Loucy (cell line): ENCODE measurements around the gene SAMD4A.

Experiments
- H2AFZ ChIP-seq: fragments of 200-600 bp; sonication (generic); 2 replicates; pipeline ENCODE4 v1.6.0; 2016; ENCODE audit warnings: antibody characterized with exemption, mild to moderate bottlenecking, low read length, moderate library complexity
- H3F3A ChIP-seq: fragments of 200-600 bp; 2 replicates; pipeline ENCODE4 v1.6.0; 2016; ENCODE audit warnings: antibody characterized with exemption, low read depth, mild to moderate bottlenecking
- H3K27me3 ChIP-seq: fragments of 200-600 bp; sonication (generic); 2 replicates; pipeline ENCODE4 v1.6.1; 2014; ENCODE audit warnings: low read length, mild to moderate bottlenecking; ENCODE audit not compliant: insufficient read depth, poor library complexity, severe bottlenecking
- H3K36me3 ChIP-seq: fragments of 200-600 bp; sonication (generic); 2 replicates; pipeline ENCODE4 v1.6.1; 2016; ENCODE audit warnings: low read length; ENCODE audit not compliant: insufficient read depth
- H3K4me1 ChIP-seq: fragments of 200-600 bp; sonication (generic); 2 replicates; pipeline ENCODE4 v1.5.1; 2014; ENCODE audit warnings: low read length, mild to moderate bottlenecking; ENCODE audit not compliant: insufficient read depth, poor library complexity, severe bottlenecking
- H3K4me2 ChIP-seq: fragments of 200-600 bp; sonication (generic); 2 replicates; pipeline ENCODE4 v1.6.0; 2014; ENCODE audit warnings: antibody characterized with exemption, low read length, low read depth, mild to moderate bottlenecking; ENCODE audit not compliant: poor library complexity, severe bottlenecking
- H3K4me3 ChIP-seq: fragments of 200-600 bp; sonication (generic); 2 replicates; pipeline ENCODE4 v1.5.1; 2014; ENCODE audit warnings: low read length, mild to moderate bottlenecking, mixed read lengths; ENCODE audit not compliant: poor library complexity, severe bottlenecking
- H3K79me2 ChIP-seq: fragments of 200-600 bp; sonication (generic); 2 replicates; pipeline ENCODE4 v1.6.1; 2014; ENCODE audit warnings: low read length; ENCODE audit not compliant: insufficient read depth
- H3K9ac ChIP-seq: fragments of 200-600 bp; sonication (generic); 2 replicates; pipeline ENCODE4 v1.6.0; 2014; ENCODE audit warnings: mild to moderate bottlenecking, low read depth, low read length, moderate library complexity; ENCODE audit not compliant: poor library complexity, severe bottlenecking
- H3K9me2 ChIP-seq: fragments of 200-600 bp; sonication (generic); replicated peaks from 2 replicates; pipeline ENCODE4 v1.6.1; 2016; ENCODE audit warnings: low read depth, low read length, mixed read lengths
- H3K9me3 ChIP-seq: fragments of 200-600 bp; sonication (generic); 2 replicates; pipeline ENCODE4 v1.6.1; 2014; ENCODE audit warnings: mild to moderate bottlenecking, antibody characterized with exemption, low read length, low read depth; ENCODE audit not compliant: insufficient read depth
- H4K20me1 ChIP-seq: fragments of 200-600 bp; sonication (generic); 2 replicates; pipeline ENCODE4 v1.6.0; 2014; ENCODE audit warnings: antibody characterized with exemption, low read length, mild to moderate bottlenecking; ENCODE audit not compliant: insufficient read depth, poor library complexity, severe bottlenecking
- EZH2phosphoT487 ChIP-seq: fragments of 200-600 bp; IDR thresholded peaks from 2 replicates; pipeline ENCODE4 v1.6.1; 2018; ENCODE audit warnings: antibody characterized with exemption, mild to moderate bottlenecking, moderate library complexity, borderline replicate concordance
- TF ChIP-seq, protein P1 (sequence below): fragments of 200-600 bp; sonication (generic); conservative IDR thresholded peaks from 2 replicates; pipeline ENCODE4 v1.5.1; 2014; ENCODE audit warnings: mild to moderate bottlenecking, antibody characterized with exemption, low read length

The SAMD4A gene

DNA sequence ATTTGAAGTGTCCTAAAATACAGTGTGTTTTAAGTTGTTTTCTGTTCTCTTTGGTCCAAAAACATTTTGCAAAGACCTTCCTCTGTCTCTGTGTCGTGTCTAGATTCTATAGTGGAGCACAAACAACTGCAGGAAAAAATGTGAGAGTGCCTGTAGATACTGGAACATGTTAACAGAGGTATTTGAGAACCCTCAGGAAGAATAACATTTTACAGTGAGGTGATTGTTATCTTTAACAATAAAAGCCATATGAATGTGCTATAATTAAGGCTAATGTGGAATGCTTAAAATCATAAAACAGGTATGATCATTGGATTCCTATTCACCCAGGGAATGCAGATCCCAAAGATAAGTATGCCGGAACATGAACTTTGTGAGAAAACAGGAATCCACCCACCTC lies 98.0 kb downstream of the SAMD4A start:
- Histone ChIP-seq H3K9ac (no peak overlapping the region), H4K20me1 (no peaks in the 10 kb centered on the region), H3K36me3 (no peaks in the 10 kb centered on the region), H3K9me3 (no peaks in the 10 kb centered on the region), H3K4me1 (peaks cover 21% of the 10 kb centered on the region), H3K4me3 (no peak overlapping the region), H2AFZ (no peak overlapping the region), H3K27me3 (no peaks in the 10 kb centered on the region), H3K4me2 (no peak overlapping the region), H3F3A (no peaks in the 10 kb centered on the region), H3K79me2 (no peaks in the 10 kb centered on the region), H3K9me2 (no peaks in the 10 kb centered on the region)
- TF ChIP-seq, protein P1, sequence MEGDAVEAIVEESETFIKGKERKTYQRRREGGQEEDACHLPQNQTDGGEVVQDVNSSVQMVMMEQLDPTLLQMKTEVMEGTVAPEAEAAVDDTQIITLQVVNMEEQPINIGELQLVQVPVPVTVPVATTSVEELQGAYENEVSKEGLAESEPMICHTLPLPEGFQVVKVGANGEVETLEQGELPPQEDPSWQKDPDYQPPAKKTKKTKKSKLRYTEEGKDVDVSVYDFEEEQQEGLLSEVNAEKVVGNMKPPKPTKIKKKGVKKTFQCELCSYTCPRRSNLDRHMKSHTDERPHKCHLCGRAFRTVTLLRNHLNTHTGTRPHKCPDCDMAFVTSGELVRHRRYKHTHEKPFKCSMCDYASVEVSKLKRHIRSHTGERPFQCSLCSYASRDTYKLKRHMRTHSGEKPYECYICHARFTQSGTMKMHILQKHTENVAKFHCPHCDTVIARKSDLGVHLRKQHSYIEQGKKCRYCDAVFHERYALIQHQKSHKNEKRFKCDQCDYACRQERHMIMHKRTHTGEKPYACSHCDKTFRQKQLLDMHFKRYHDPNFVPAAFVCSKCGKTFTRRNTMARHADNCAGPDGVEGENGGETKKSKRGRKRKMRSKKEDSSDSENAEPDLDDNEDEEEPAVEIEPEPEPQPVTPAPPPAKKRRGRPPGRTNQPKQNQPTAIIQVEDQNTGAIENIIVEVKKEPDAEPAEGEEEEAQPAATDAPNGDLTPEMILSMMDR = no peak
- TF ChIP-seq EZH2phosphoT487 = no peak

GRCh38 chr14:54665946-54666345 lies 99.0 kb downstream of the SAMD4A start:
- TF ChIP-seq EZH2phosphoT487 = no peak
- TF ChIP-seq, protein P1 = no peak
- Histone ChIP-seq H3K4me2 (no peak overlapping the region), H3K4me1 (peaks cover 27% of the 10 kb centered on the region), H3K79me2 (no peaks in the 10 kb centered on the region), H3K36me3 (no peaks in the 10 kb centered on the region), H3F3A (no peaks in the 10 kb centered on the region), H2AFZ (no peak overlapping the region), H3K27me3 (no peaks in the 10 kb centered on the region), H4K20me1 (no peaks in the 10 kb centered on the region), H3K4me3 (no peak overlapping the region), H3K9me3 (no peaks in the 10 kb centered on the region), H3K9me2 (no peaks in the 10 kb centered on the region), H3K9ac (no peak overlapping the region)

DNA sequence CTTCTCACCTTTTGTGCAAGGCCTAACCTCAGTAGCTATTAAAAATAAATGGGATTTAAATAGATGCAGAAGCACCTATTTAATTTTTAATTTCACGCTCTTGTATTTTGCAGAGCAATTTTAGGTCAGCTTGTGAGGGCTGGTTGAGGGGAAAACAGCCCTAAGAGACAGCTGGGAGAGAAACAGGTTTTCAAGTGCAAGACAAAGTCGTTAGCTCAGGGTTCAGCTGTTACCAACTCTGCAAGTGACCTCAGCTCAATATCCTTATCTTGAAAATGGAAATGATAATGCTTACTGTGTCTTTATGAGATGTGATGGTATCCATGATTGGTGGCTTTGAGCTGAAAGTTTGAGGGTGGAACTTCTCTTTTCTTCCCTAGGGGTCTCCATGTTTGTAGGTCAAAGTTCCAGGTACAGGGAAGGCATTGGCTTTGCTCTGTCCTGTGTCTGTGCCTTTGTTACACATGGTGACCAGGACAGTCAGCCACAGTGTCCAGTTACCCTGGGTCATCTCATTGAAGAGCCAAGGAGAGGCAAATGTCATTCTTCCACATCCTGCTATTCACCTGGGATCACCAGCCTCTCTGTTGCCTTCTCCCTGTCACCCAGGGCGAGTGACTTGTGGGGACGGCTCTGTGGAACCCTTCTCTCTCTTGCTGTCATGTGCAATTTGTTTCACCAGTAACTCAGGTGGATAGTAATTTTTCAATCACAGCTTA lies 100.3 kb downstream of the SAMD4A start:
- no peak overlapping the region for H2AFZ ChIP-seq
- H3F3A ChIP-seq = no peaks in the 10 kb centered on the region
- H3K36me3 ChIP-seq = no peaks in the 10 kb centered on the region
- H3K9me3 ChIP-seq = no peaks in the 10 kb centered on the region
- no peak for TF ChIP-seq EZH2phosphoT487
- TF ChIP-seq, protein P1 = no peak
- H3K4me2 ChIP-seq = no peak overlapping the region
- no peaks in the 10 kb centered on the region for H3K9me2 ChIP-seq
- H3K27me3 ChIP-seq = no peaks in the 10 kb centered on the region
- H3K4me3 ChIP-seq = no peak overlapping the region
- H3K9ac ChIP-seq = no peak overlapping the region
- H4K20me1 ChIP-seq = no peaks in the 10 kb centered on the region
- no peaks in the 10 kb centered on the region for H3K79me2 ChIP-seq
- H3K4me1 ChIP-seq = peaks cover 27% of the 10 kb centered on the region
